ENCODE measurements around the gene FLNC. TPM values are rescaled to one million over a fixed set of nuclear protein-coding genes. Genes with fewer than 3 reads are reported as not detected.

FLNC gene
- total and polyA plus RNA-seq, 2 donors (not counting 3 experiments of a cell fraction or from before 2014, with no cell fraction given), result 19.5 to 81.9 TPM

- DNase-seq (ENCODE audit: low read depth, low spot score), result no peak
- intact Hi-C loops (cut with micrococcal nuclease) (no loop called here), dilution Hi-C loops (cut with MboI; ENCODE audit: extremely low pct_ligation_motif_present, low sequenced_read_pairs) (no loop called here)
- H3K9me3 ChIP-seq (replicated peaks; ENCODE audit: control insufficient read depth, insufficient read depth, low read length), result peaks cover 3% of the 10 kb centered on the region
- no TSS peak for BruUV-seq (replicated peaks)
- no peak overlapping the region for H3K9ac ChIP-seq (replicated peaks; ENCODE audit: extremely low read depth, insufficient read depth, low read length)
- peaks cover 6 to 9% of the 10 kb centered on the region in 2 experiments for H3K27me3 ChIP-seq (ENCODE audit: control insufficient read depth in 2 of 2, insufficient read depth in 2 of 2, low read length in 2 of 2)
- no peak overlapping the region for H3K27ac ChIP-seq (ENCODE audit: insufficient read depth, low read depth, low read length)
- TF ChIP-seq POLR2A (IDR thresholded peaks at IDR 0.05; ENCODE audit: low read depth, low read length) (no peak), POLR2AphosphoS5 (IDR thresholded peaks at IDR 0.05; ENCODE audit: insufficient read depth, low read depth, low read length) (no peak), CTCF (IDR thresholded peaks at IDR 0.05; ENCODE audit: extremely low read depth in 1 of 2, insufficient read depth in 1 of 2, low read depth in 1 of 2, low read length in 2 of 2) (no peak), JUN (IDR thresholded peaks at IDR 0.05; ENCODE audit: borderline replicate concordance, insufficient read depth, insufficient read length, low read depth) (no peak), EZH2 (IDR thresholded peaks at IDR 0.05; ENCODE audit: borderline replicate concordance, low read depth, low read length, severe bottlenecking) (no peak), MYC (IDR thresholded peaks at IDR 0.05; ENCODE audit: low read depth, low read length) (no peak), FOS (IDR thresholded peaks at IDR 0.05; ENCODE audit: borderline replicate concordance, insufficient read depth, low read length) (no peak), GATA2 (IDR thresholded peaks at IDR 0.05; ENCODE audit: insufficient read depth, insufficient read length, low read depth, low read length) (no peak)
- H2AFZ ChIP-seq (ENCODE audit: low read depth, low read length), result no peak overlapping the region
- no peaks in the 10 kb centered on the region for H3K4me1 ChIP-seq (ENCODE audit: control insufficient read depth, extremely low read depth, insufficient read depth, low read length)
- H3K9me1 ChIP-seq (replicated peaks; ENCODE audit: control insufficient read depth, extremely low read depth, insufficient read depth, low read length), result no peaks in the 10 kb centered on the region
- no peaks in the 10 kb centered on the region for H4K20me1 ChIP-seq (replicated peaks; ENCODE audit: control insufficient read depth, extremely low read depth, insufficient read depth, low read length)
- no peaks in the 10 kb centered on the region for H3K36me3 ChIP-seq (ENCODE audit: control insufficient read depth in 2 of 2, extremely low read depth in 1 of 2, insufficient read depth in 2 of 2, low read length in 2 of 2)
- H3K4me3 ChIP-seq (replicated peaks in 1 of 3; ENCODE audit: insufficient read depth in 1 of 3, low read depth in 1 of 3, low read length in 3 of 3), result no peak overlapping the region
- no peak for FAIRE-seq
- H3K79me2 ChIP-seq (ENCODE audit: control insufficient read depth, insufficient read depth, low read length), result no peaks in the 10 kb centered on the region
- CTCF ChIA-PET, result interaction anchor here (1.0 to 2.1 kb wide), 5 partner anchors 9 to 42 kb away, joined by 3 to 5 read pairs (median 3); no protein-coding TSS in a partner anchor
- H3K4me2 ChIP-seq (ENCODE audit: insufficient read depth, low read length), result no peak overlapping the region
- POLR2A ChIA-PET, result no interaction called here
Observed at GRCh38 chr7:128781851-128782250, 48.4 kb upstream of the FLNC start.

Measured in endothelial cell of umbilical vein (primary cell).